Trophoblast cell (in vitro differentiated cells and primary cell): Measurements from ENCODE around the gene AUTS2.

ENCODE experiments used
- DNase-seq, 2 donors: peaks; one replicate each; pipeline ENCODE4 v3.0.0-alpha.2; 2016
- H2AFZ ChIP-seq: 2 replicates; pipeline ENCODE4 v1.6.1; 2013; ENCODE audit warnings: low read length, moderate library complexity, mild to moderate bottlenecking; ENCODE audit not compliant: insufficient read depth, poor library complexity
- H2AK5ac ChIP-seq: 2 replicates; pipeline ENCODE4 v1.6.1; 2013; ENCODE audit warnings: mild to moderate bottlenecking, low read length
- H2BK120ac ChIP-seq: 2 replicates; pipeline ENCODE4 v1.6.1; 2013; ENCODE audit warnings: low read length, mild to moderate bottlenecking, moderate library complexity; ENCODE audit not compliant: insufficient read depth, poor library complexity
- H2BK12ac ChIP-seq: 2 replicates; pipeline ENCODE4 v1.6.1; 2013; ENCODE audit warnings: mild to moderate bottlenecking, low read length, moderate library complexity
- H2BK5ac ChIP-seq: 2 replicates; pipeline ENCODE4 v1.6.1; 2013; ENCODE audit warnings: low read length, low read depth, moderate library complexity, mild to moderate bottlenecking; ENCODE audit not compliant: poor library complexity
- H3K14ac ChIP-seq: 2 replicates; pipeline ENCODE4 v1.6.1; 2013; ENCODE audit warnings: mild to moderate bottlenecking, low read length
- H3K18ac ChIP-seq: 2 replicates; pipeline ENCODE4 v1.6.1; 2013; ENCODE audit warnings: mild to moderate bottlenecking, low read length
- H3K23ac ChIP-seq: 2 replicates; pipeline ENCODE4 v1.6.1; 2013; ENCODE audit warnings: low read length
- H3K27ac ChIP-seq: 2 replicates; pipeline ENCODE4 v1.5.1; 2013; ENCODE audit warnings: low read depth, mild to moderate bottlenecking, inconsistent platforms, low read length, moderate library complexity
- H3K27me3 ChIP-seq: 2 replicates; pipeline ENCODE4 v1.6.1; 2013; ENCODE audit warnings: inconsistent platforms, mild to moderate bottlenecking, low read length, moderate library complexity; ENCODE audit not compliant: insufficient read depth
- H3K36me3 ChIP-seq, 2 experiments: 1 replicate in 1 of 2; 2 replicates in 1 of 2; pipeline ENCODE4 v1.6.1; 2013; ENCODE audit warnings: low read length in 2 of 2, mild to moderate bottlenecking in 2 of 2, moderate library complexity in 1 of 2; ENCODE audit not compliant: insufficient read depth in 2 of 2, control insufficient read depth in 1 of 2
- H3K4ac ChIP-seq: 2 replicates; pipeline ENCODE4 v1.6.1; 2013; ENCODE audit warnings: low read depth, mild to moderate bottlenecking, low read length, moderate library complexity
- H3K4me1 ChIP-seq, 2 experiments: 1 replicate in 1 of 2; 2 replicates in 1 of 2; pipeline ENCODE4 v1.6.1; 2013; ENCODE audit warnings: low read length in 2 of 2, mild to moderate bottlenecking in 2 of 2, moderate library complexity in 1 of 2; ENCODE audit not compliant: insufficient read depth in 2 of 2, control insufficient read depth in 1 of 2
- H3K4me2 ChIP-seq: 2 replicates; pipeline ENCODE4 v1.6.1; 2013; ENCODE audit warnings: inconsistent platforms, mild to moderate bottlenecking, low read length, moderate library complexity
- H3K4me3 ChIP-seq: 2 replicates; pipeline ENCODE4 v1.5.1; 2013; ENCODE audit warnings: mild to moderate bottlenecking, low read depth, low read length, inconsistent platforms
- H3K79me1 ChIP-seq: one replicate; pipeline ENCODE4 v1.6.1; 2013; ENCODE audit warnings: low read length
- H3K79me2 ChIP-seq: 2 replicates; pipeline ENCODE4 v1.6.1; 2013; ENCODE audit warnings: low read length, mild to moderate bottlenecking; ENCODE audit not compliant: control insufficient read depth, insufficient read depth, poor library complexity
- H3K9ac ChIP-seq: 2 replicates; pipeline ENCODE4 v1.6.1; 2013; ENCODE audit warnings: mild to moderate bottlenecking, low read length
- H3K9me3 ChIP-seq: 2 replicates; pipeline ENCODE4 v1.6.1; 2013; ENCODE audit warnings: low read depth, mild to moderate bottlenecking, control low read depth, inconsistent platforms, low read length; ENCODE audit not compliant: insufficient read depth
- H4K12ac ChIP-seq: 2 replicates; pipeline ENCODE4 v1.6.1; 2013; ENCODE audit warnings: low read depth, mild to moderate bottlenecking, low read length, moderate library complexity
- H4K8ac ChIP-seq: 2 replicates; pipeline ENCODE4 v1.6.1; 2013; ENCODE audit warnings: low read depth, mild to moderate bottlenecking, low read length, moderate library complexity
- H4K91ac ChIP-seq: one replicate; pipeline ENCODE4 v1.6.1; 2013; ENCODE audit warnings: low read depth, mild to moderate bottlenecking, low read length, moderate library complexity
- WGBS: extraction: QIAGEN DNeasy Blood & Tissue Kit; methylation state at CpG from one replicate; pipeline ENCODE4 v1.1.7; 2013; ENCODE audit warnings: missing lambda C conversion rate; ENCODE audit not compliant: insufficient read length, insufficient coverage; ENCODE audit errors: extremely low coverage; 5-methylcytosine and 5-hydroxymethylcytosine counted together

AUTS2 gene

DNA sequence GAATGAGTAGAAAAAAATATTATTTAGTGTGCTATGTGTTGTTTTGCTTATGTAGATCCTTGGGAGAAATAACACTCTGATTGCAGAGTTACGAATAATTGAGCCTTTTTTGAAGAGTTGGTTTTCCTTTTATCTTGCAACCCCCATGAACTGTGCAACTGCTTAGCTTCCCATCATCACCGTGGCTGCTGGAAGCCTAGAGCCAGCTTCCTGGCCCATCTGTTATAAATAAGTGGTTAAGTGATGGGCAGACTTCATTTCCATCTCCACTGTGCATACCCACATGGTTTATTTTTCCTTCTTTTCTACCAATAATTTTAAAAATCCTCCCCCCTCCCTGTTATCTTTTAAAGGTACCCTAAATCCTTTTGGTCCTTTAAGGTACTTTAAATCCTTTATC is 978.8 kb downstream of the AUTS2 start:
- Histone ChIP-seq H3K9ac (no peak overlapping the region), H4K12ac (no peak overlapping the region), H3K27ac (no peak overlapping the region), H3K79me2 (no peaks in the 10 kb centered on the region), H2BK120ac (no peak overlapping the region), H3K23ac (no peak overlapping the region), H3K36me3 (no peaks in the 10 kb centered on the region), H3K14ac (no peak overlapping the region), H4K91ac (no peak overlapping the region), H2AFZ (no peak overlapping the region), H4K8ac (no peak overlapping the region), H3K4me1 (peaks cover 20 to 29% of the 10 kb centered on the region in 2 experiments), H3K4me2 (no peak overlapping the region), H3K18ac (no peak overlapping the region), H3K9me3 (no peaks in the 10 kb centered on the region), H2AK5ac (no peak overlapping the region), H3K79me1 (peaks cover 12% of the 10 kb centered on the region), H3K27me3 (no peaks in the 10 kb centered on the region), H2BK5ac (no peak overlapping the region), H3K4me3 (no peak overlapping the region), H3K4ac (no peak overlapping the region), H2BK12ac (no peak overlapping the region)
- WGBS = no CpG with 5 or more reads among the region's 2 CpGs
- no peak for DNase-seq

GRCh38 chr7:70578131-70578530 is 979.9 kb downstream of the AUTS2 start:
- no peak overlapping the region for H2AFZ ChIP-seq
- H4K12ac ChIP-seq = no peak overlapping the region

DNA sequence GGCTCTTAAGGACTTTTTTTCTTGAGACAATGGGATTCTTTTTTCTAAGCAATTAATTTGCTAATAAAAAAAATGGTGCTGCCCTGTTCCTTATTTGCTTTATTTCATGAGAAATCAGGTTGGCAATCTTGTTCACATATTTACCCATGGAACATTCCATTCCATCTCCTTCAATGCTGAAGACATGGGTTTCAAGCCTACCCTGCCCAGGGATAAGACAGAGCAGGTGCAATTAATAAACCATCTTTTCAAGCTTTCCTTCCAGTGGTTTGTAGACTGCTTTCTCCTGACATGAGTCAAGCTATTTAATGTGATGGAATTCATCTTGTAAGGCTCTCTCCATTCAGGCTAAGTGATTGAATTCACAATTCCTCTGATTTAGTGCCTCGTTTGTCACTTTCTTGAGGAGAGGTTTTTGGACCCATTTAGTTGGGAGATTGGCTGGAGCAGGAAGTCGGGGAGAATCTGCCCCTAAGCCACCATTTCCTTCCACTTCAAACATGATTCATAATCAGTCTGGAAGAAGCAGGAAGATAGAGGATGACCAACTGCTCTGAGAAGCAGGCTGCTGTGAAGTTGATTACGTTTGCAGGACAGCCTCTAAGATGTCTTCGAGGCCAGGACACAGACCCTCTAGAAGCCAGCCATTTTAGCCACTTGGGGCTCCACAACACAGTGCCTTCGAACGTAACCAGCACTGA is 981.3 kb downstream of the AUTS2 start:
- DNase-seq = no peak
- H3K36me3 ChIP-seq = no peaks in the 10 kb centered on the region
- H3K27me3 ChIP-seq = no peaks in the 10 kb centered on the region
- H3K79me1 ChIP-seq = peaks cover 18% of the 10 kb centered on the region
- H4K12ac ChIP-seq = no peak overlapping the region
- H3K9ac ChIP-seq = no peak overlapping the region
- no peak overlapping the region for H3K4me3 ChIP-seq
- no peak overlapping the region for H3K14ac ChIP-seq
- no peak overlapping the region for H3K18ac ChIP-seq
- no peak overlapping the region for H4K91ac ChIP-seq
- no peak overlapping the region for H2AK5ac ChIP-seq
- H3K23ac ChIP-seq = no peak overlapping the region
- no peak overlapping the region for H4K8ac ChIP-seq
- H3K4me1 ChIP-seq = peaks cover 27 to 38% of the 10 kb centered on the region in 2 experiments
- no peak overlapping the region for H3K4ac ChIP-seq
- no peaks in the 10 kb centered on the region for H3K9me3 ChIP-seq
- no CpG with 5 or more reads among the region's 6 CpGs for WGBS
- H2BK12ac ChIP-seq = no peak overlapping the region
- no peak overlapping the region for H2BK120ac ChIP-seq
- H3K27ac ChIP-seq = no peak overlapping the region
- H3K79me2 ChIP-seq = no peaks in the 10 kb centered on the region
- H3K4me2 ChIP-seq = no peak overlapping the region
- no peak overlapping the region for H2BK5ac ChIP-seq
- H2AFZ ChIP-seq = no peak overlapping the region

More at GRCh38 chr7:70578131-70578530, 979.9 kb downstream of the AUTS2 start:
- H3K23ac ChIP-seq = no peak overlapping the region
- H3K9ac ChIP-seq = no peak overlapping the region
- WGBS = no CpG with 5 or more reads among the region's 3 CpGs
- no peaks in the 10 kb centered on the region for H3K79me2 ChIP-seq
- peaks cover 23 to 34% of the 10 kb centered on the region in 2 experiments for H3K4me1 ChIP-seq
- no peak overlapping the region for H3K18ac ChIP-seq
- no peak for DNase-seq
- H4K8ac ChIP-seq = no peak overlapping the region
- H3K4me2 ChIP-seq = no peak overlapping the region
- H2BK5ac ChIP-seq = no peak overlapping the region
- no peak overlapping the region for H3K4me3 ChIP-seq
- no peak overlapping the region for H3K4ac ChIP-seq
- no peaks in the 10 kb centered on the region for H3K27me3 ChIP-seq
- no peaks in the 10 kb centered on the region for H3K9me3 ChIP-seq
- no peak overlapping the region for H3K27ac ChIP-seq
- no peak overlapping the region for H2BK120ac ChIP-seq
- H3K14ac ChIP-seq = no peak overlapping the region
- no peak overlapping the region for H4K91ac ChIP-seq
- H2AK5ac ChIP-seq = no peak overlapping the region
- no peaks in the 10 kb centered on the region for H3K36me3 ChIP-seq
- peaks cover 13% of the 10 kb centered on the region for H3K79me1 ChIP-seq
- H2BK12ac ChIP-seq = peak overlapping the region; percentile 61

DNA sequence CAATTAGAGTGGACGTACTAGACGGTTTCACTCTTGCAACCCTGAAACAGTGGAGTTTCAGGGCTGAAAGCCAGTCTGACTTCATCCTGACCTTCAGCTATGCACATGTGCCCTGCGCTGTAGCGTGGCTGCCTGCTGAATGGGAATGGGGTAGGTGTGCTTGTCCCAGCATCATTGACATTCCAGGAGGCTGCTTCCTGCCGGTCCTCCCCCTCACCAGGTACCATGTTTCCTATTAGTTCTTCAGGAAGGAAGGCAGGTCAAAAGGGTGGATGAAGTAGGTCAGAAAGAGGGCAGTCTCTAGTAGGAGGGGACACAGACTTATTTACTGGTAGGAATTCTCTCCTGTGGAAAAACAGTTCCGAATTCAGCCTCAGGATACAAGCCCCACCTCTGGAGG is 981.9 kb downstream of the AUTS2 start:
- Histone ChIP-seq H3K79me2 (no peaks in the 10 kb centered on the region), H4K12ac (no peak overlapping the region), H3K27me3 (no peaks in the 10 kb centered on the region), H3K4me3 (no peak overlapping the region), H3K9me3 (no peaks in the 10 kb centered on the region), H2BK12ac (no peak overlapping the region), H3K14ac (no peak overlapping the region), H3K4me2 (no peak overlapping the region), H2AK5ac (no peak overlapping the region), H3K23ac (no peak overlapping the region), H3K36me3 (no peaks in the 10 kb centered on the region), H3K9ac (no peak overlapping the region), H2BK5ac (no peak overlapping the region), H4K91ac (no peak overlapping the region), H2AFZ (no peak overlapping the region), H3K79me1 (peaks cover 11% of the 10 kb centered on the region), H4K8ac (no peak overlapping the region), H3K27ac (no peak overlapping the region), H2BK120ac (no peak overlapping the region), H3K4ac (no peak overlapping the region), H3K18ac (no peak overlapping the region), H3K4me1 (peaks cover 21 to 34% of the 10 kb centered on the region in 2 experiments)
- DNase-seq = no peak
- WGBS = no CpG with 5 or more reads among the region's 6 CpGs
